Measurements from ENCODE around the gene OXNAD1. TPM values are rescaled to one million over a fixed set of nuclear protein-coding genes. Genes with fewer than 3 reads are reported as not detected.
A peak's percentile ranks its signal among the peaks of the same experiment; 100 is the strongest.

The OXNAD1 gene
- total RNA-seq, 1 experiment from 2014 or later: 16.3 TPM

DNA sequence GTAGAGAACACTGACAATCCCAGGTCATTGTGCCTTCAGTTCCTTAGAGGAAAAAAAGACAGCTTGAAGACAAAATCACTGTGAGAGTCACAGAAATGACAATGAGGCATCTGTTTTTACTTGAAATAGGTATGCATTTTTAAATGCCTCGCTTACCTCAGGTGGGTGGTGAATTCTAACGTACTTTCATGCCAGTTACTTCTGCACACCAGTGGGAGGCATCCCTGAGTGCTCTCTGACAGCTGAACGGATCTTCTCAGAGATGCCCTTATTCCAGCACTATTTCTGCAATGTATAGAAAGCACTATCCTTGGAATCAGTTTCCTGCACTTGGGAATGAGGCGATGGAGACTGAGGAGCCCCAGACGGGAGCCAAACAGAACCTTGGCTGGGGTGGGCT lies 16.5 kb upstream of the OXNAD1 start:
- H3K27me3 Mint-ChIP-seq (ENCODE audit: unreplicated experiment): peaks cover 14% of the 10 kb centered on the region
- H3K36me3 Mint-ChIP-seq (ENCODE audit: insufficient read depth, unreplicated experiment): peaks cover 6% of the 10 kb centered on the region
- BruUV-seq (replicated peaks): no TSS peak
- no peak overlapping the region for H3K27ac Mint-ChIP-seq (ENCODE audit: unreplicated experiment)
- intact Hi-C loops (cut with micrococcal nuclease; ENCODE audit: unreplicated experiment): loop anchor here (5.0 kb wide), 1 partner anchor 616 kb away; no protein-coding TSS in a partner anchor
- TF ChIP-seq, protein P1, sequence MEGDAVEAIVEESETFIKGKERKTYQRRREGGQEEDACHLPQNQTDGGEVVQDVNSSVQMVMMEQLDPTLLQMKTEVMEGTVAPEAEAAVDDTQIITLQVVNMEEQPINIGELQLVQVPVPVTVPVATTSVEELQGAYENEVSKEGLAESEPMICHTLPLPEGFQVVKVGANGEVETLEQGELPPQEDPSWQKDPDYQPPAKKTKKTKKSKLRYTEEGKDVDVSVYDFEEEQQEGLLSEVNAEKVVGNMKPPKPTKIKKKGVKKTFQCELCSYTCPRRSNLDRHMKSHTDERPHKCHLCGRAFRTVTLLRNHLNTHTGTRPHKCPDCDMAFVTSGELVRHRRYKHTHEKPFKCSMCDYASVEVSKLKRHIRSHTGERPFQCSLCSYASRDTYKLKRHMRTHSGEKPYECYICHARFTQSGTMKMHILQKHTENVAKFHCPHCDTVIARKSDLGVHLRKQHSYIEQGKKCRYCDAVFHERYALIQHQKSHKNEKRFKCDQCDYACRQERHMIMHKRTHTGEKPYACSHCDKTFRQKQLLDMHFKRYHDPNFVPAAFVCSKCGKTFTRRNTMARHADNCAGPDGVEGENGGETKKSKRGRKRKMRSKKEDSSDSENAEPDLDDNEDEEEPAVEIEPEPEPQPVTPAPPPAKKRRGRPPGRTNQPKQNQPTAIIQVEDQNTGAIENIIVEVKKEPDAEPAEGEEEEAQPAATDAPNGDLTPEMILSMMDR (IDR thresholded peaks at IDR 0.05; ENCODE audit: unreplicated experiment): no peak
- no peaks in the 10 kb centered on the region for H3K9me3 Mint-ChIP-seq (ENCODE audit: low read depth, unreplicated experiment)
- CTCF ChIA-PET: interaction anchor here (0.9 to 1.1 kb wide), 2 partner anchors 10 to 299 kb away, joined by 3 read pairs; no protein-coding TSS in a partner anchor
- DNase-seq: no peak
- peaks cover 26% of the 10 kb centered on the region for H3K4me1 Mint-ChIP-seq (ENCODE audit: low read depth, unreplicated experiment)
- H3K4me3 Mint-ChIP-seq (ENCODE audit: low read depth, unreplicated experiment): no peak overlapping the region

DNA sequence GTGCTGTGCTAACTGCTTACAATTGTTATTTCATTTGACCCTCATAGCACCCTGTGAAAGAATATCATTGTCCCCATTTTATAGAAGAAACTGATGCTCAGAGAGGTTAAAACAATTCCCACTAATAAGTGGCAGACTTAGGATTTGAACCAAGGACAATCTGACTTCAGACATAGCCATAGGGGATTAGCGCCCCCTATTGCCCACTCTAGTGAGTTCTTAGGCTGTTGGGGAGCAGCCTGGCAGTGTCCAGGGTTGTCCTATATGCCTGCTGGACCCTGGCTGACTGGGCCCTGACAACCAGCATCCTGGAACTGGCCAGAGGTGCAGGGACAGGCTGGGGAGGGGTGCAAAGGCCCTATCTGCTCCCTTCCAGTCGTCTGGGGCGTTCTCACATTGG lies 15.7 kb upstream of the OXNAD1 start:
- TF ChIP-seq, protein P1 (IDR thresholded peaks at IDR 0.05; ENCODE audit: unreplicated experiment): no peak
- Mint-ChIP-seq H3K4me3 (ENCODE audit: low read depth, unreplicated experiment) (no peak overlapping the region), H3K9me3 (ENCODE audit: low read depth, unreplicated experiment) (no peaks in the 10 kb centered on the region), H3K27ac (ENCODE audit: unreplicated experiment) (no peak overlapping the region), H3K4me1 (ENCODE audit: low read depth, unreplicated experiment) (peaks cover 26% of the 10 kb centered on the region), H3K27me3 (ENCODE audit: unreplicated experiment) (peaks cover 14% of the 10 kb centered on the region), H3K36me3 (ENCODE audit: insufficient read depth, unreplicated experiment) (peaks cover 6% of the 10 kb centered on the region)
- intact Hi-C loops (cut with micrococcal nuclease; ENCODE audit: unreplicated experiment): loop anchor here (5.0 kb wide), 1 partner anchor 617 kb away; no protein-coding TSS in a partner anchor
- DNase-seq: peak; percentile 27
- BruUV-seq (replicated peaks): no TSS peak
- CTCF ChIA-PET: no interaction called here

DNA sequence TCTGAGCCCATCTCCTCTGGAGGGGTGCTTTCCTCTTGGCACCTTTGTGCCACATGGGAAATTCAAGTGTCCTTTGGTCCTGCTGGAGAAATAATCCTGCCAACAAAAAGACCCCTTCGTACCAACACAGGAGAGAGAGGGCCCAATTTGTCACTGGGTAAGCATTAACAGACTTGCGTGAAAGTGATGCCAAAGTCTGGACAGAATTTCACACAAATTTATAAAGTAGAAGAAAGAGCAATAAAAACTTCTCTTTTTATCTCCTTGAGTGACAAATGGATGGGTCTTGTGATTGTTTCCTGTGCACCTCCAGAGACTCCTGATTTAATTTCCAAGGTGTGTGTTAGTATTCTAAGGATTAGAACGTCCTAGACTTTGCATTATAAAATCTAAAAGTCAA lies 15.1 kb upstream of the OXNAD1 start:
- CTCF ChIA-PET: no interaction called here
- Mint-ChIP-seq H3K27ac (ENCODE audit: unreplicated experiment) (no peak overlapping the region), H3K36me3 (ENCODE audit: insufficient read depth, unreplicated experiment) (peaks cover 6% of the 10 kb centered on the region), H3K9me3 (ENCODE audit: low read depth, unreplicated experiment) (no peaks in the 10 kb centered on the region), H3K4me3 (ENCODE audit: low read depth, unreplicated experiment) (no peak overlapping the region), H3K27me3 (ENCODE audit: unreplicated experiment) (peaks cover 14% of the 10 kb centered on the region), H3K4me1 (ENCODE audit: low read depth, unreplicated experiment) (peaks cover 26% of the 10 kb centered on the region)
- TF ChIP-seq, protein P1 (IDR thresholded peaks at IDR 0.05; ENCODE audit: unreplicated experiment): no peak
- no peak for DNase-seq
- no TSS peak for BruUV-seq (replicated peaks)
- intact Hi-C loops (cut with micrococcal nuclease; ENCODE audit: unreplicated experiment): loop anchor here (5.0 kb wide), 1 partner anchor 618 kb away; no protein-coding TSS in a partner anchor

DNA sequence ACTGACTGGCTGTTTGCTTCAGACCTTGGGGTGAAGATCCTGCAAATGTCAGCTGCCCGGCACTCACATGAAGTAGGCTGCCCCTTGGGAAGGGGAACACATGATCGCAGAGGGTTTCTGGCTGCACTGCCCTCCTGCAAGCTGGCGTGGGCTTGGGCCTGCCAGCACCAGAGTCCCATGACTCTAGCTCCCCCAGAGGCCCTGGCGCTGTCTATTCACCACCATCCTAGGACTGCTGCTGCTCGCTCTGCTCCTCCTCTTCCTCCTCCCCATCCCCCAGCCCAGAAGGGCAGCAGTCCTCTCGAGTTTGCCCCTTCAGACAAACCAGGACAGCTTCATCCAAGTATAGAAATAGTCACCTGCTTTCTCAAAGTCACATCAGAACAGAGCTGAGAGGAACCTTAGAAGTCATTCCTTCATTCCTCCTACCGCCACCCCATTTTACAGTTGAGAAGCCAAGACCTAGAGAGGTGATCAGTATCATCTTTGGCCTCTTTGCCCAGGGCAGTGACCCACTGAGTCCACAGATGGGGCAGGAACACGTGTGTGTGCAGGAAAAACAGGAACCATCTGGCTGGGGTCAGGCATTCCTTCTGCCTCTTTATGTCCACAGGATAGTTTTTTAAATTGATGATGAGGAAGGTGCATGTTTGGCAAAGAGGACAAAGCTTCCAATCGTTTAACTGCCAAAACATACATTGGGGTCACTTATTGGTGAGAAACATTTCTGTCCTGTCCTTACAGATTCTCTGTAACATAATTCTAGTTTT lies 13.5 kb upstream of the OXNAD1 start:
- TF ChIP-seq, protein P1 (IDR thresholded peaks at IDR 0.05; ENCODE audit: unreplicated experiment): no peak
- H3K4me1 Mint-ChIP-seq (ENCODE audit: low read depth, unreplicated experiment): peaks cover 26% of the 10 kb centered on the region
- H3K9me3 Mint-ChIP-seq (ENCODE audit: low read depth, unreplicated experiment): no peaks in the 10 kb centered on the region
- intact Hi-C loops (cut with micrococcal nuclease; ENCODE audit: unreplicated experiment): no loop called here
- peaks cover 6% of the 10 kb centered on the region for H3K36me3 Mint-ChIP-seq (ENCODE audit: insufficient read depth, unreplicated experiment)
- no peak overlapping the region for H3K4me3 Mint-ChIP-seq (ENCODE audit: low read depth, unreplicated experiment)
- H3K27me3 Mint-ChIP-seq (ENCODE audit: unreplicated experiment): peaks cover 14% of the 10 kb centered on the region
- no peak overlapping the region for H3K27ac Mint-ChIP-seq (ENCODE audit: unreplicated experiment)
- no peak for DNase-seq
- BruUV-seq (replicated peaks): no TSS peak
- CTCF ChIA-PET: no interaction called here

All from Calu3 (cell line).